ENCODE measurements around the gene GCAT.

The GCAT gene

GRCh38 chr22:37807410-37808293 is at the start of gene GCAT:
Gene GCAT, plus strand, starts transcription at chr22:37807934. Its CDS starts 34 bp downstream, at chr22:37807968.
- DNase-seq: peak; percentile 90 to 91

- DNase-seq: no peak
These were observed 49.0 kb upstream of the GCAT start for GRCh38 chr22:37758694-37759093.

DNA sequence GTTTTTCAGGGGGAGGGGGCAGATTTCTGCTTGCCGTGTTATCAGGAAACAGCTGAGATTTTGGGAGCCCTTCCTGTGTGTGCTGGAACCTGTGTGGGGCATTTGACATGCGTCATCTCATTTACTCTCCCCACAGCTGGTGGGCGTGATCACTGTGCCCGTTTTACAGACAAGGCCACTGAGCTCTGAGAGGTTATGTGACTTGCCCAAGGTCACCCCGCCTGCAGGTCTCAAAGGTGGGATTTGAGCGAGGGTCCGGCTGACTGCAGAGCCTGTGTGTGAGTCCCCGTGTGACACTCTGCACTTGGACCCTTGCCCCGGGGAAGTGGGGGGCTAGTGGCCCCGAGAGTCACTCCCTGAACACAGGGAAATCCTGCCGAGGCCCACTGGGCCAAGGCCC is 48.5 kb upstream of the GCAT start:
- DNase-seq: no peak

DNA sequence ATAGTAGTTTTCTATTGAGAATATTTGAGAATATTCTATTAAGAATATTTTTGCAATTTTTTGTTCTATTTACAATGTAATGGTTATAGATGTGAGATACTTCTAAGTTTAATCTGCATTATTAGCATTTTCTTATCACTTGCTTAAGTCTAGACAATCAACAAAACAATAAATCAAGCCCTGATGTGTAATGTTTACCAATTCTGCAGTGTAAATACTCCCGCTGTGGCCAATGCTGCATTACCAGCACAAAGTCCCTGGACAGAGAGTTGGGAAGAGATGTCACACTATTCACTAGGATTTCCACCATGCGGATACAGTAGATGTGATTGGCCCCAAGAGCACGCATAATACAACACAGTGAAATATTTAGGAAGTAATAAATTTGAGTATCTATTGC is 47.6 kb upstream of the GCAT start:
- DNase-seq: no peak

GRCh38 chr22:37762389-37762836 is 45.3 kb upstream of the GCAT start:
- no peak for DNase-seq

- no peak for DNase-seq
These were observed 44.7 kb upstream of the GCAT start for GRCh38 chr22:37763012-37763411.

DNA sequence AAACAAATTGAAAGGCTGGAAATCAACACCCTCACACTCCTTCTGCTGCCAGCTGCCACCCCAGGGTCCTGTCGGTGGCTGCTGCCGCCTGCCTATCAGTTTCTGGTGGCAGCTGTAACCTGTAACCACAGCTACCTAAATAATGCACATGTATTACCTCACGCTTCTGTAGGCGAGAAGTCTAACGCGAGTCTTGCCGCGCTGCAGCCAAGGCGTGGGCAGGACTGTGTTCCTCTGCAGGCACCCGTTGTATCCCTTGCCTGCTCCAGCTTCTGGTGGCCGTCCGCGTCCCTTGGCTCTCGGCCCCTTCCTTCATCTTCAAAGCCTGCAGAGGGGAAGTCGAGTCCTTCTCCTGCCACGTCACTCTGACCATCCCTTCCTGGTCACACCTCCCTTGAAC is 44.1 kb upstream of the GCAT start:
- no peak for DNase-seq

GRCh38 chr22:37764622-37765021 is 43.1 kb upstream of the GCAT start:
- no peak for DNase-seq

GRCh38 chr22:37765498-37765897 is 42.2 kb upstream of the GCAT start:
- no peak for DNase-seq

DNA sequence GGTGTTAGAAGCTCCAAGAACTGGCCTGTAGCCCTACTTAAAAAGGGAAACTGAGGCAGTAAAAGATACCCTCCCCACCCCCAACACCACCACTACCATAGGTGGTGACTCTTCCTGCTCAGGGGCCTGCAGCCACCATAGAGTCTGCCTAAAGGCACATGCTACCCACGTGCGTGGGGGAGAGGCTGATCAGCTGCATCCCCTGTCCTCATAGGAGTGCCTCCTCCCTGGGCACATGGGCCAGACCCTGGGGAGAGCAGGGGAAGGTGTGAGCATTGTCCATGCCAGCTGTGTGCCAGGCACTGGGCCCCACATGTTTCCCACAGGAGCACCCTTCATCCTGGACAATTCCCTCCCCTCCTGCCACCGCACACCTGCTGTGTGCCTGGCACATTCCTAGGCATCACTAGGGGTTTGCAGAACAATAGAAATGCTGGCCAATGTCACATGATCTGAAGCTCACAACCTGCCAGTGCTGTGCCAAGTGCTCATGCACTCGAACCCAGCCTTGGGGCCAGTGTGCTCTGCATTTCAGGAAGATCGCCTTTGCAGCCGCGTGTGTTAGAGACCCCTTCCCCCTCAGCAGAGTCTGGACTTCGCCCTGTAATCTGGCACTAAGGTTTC is 41.7 kb upstream of the GCAT start:
- DNase-seq: no peak

DNA sequence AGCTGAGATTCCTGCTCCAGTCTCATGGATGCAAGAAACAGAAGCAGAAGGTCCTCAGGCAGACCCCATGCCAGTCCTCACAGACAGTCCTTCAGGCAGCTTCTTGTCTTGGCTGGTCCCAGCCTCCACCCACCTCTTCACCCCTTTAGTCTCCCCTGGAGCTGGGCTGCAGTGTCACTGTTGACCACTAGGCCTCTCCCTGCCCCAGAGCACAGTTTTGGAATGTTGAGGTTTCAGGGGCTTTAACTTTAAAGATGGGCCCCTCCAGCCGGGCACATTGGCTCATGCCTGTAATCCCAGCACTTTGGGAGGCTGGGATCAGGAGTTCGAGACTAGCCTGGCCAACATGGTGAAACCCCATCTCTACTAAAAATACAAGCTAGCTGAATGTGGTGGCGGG is 39.5 kb upstream of the GCAT start:
- no peak for DNase-seq

GRCh38 chr22:37769056-37769455 is 38.7 kb upstream of the GCAT start:
- no peak for DNase-seq

GRCh38 chr22:37771081-37771480 is 36.7 kb upstream of the GCAT start:
- DNase-seq: no peak

- DNase-seq: no peak
These were observed 35.9 kb upstream of the GCAT start for GRCh38 chr22:37771702-37772427.

GRCh38 chr22:37774728-37775127 is 33.0 kb upstream of the GCAT start:
- no peak for DNase-seq

DNA sequence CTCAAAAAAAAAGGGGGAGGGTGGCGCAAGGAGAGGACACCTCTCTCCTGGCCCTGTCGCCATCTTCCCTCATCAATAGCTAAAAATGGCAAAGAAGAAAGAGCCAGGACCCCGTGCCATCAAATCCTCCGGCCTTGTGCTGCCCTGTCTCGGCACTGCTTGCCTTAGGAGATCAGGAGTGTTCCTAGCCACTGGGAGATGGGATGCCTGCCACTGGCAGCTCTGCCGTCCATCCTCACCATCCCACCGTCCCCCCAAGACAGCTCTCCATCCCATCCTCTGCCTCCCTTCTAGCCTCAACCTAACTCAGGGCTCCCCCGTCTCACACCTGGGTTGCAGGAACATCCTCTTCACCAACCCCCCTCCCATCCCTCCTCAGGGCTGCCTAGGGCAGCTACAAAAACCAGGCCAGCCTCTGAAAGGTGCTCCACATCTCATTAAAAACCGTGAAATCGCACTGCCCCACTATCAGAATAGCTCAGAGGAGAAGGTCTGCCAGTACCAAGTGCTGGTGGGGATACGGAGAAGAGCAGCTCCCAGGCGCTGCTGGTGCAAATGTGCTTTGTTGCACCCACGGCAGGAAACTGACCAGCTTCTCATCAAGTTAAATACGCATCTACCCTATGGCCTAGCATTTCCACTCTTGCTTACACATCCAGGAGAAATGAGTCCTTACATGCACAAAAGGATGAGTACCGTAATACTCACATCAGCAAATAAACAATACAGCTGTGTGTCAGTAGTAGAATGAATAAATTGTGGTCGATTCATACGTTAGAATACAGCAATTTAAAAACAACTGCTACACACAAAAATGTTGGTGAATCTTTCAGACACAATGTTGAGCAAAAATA is 31.7 kb upstream of the GCAT start:
- no peak for DNase-seq

GRCh38 chr22:37776639-37777005 is 31.1 kb upstream of the GCAT start:
- DNase-seq: no peak

DNA sequence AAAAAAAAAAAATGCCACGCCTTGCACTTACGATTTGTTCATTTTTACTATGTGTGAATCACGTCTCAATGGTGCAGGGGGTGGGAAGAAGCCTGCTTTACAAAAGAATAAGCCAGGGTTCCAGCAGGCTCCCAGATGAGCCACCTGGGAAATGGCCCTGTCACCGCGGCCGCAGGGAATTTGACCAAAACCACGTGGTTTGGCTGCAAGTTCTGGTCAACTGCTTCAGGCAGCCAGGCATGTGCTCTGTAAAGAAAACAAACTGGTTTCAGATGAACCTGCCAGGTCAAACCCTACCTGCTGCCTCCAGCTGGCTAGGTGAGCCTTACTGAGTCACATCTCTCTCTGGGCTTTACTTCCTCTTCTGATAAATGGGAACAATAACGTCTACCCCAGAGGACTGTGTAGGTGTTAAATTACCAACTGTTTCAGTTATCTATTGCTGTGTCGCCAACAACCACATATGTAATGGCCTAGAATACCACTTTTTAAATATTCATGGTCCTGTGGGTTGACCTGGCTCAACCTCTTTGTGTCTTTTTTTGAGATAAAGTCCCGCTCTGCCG is 30.5 kb upstream of the GCAT start:
- DNase-seq: no peak

- no peak for DNase-seq
These were observed 29.2 kb upstream of the GCAT start for GRCh38 chr22:37778370-37779009.

DNA sequence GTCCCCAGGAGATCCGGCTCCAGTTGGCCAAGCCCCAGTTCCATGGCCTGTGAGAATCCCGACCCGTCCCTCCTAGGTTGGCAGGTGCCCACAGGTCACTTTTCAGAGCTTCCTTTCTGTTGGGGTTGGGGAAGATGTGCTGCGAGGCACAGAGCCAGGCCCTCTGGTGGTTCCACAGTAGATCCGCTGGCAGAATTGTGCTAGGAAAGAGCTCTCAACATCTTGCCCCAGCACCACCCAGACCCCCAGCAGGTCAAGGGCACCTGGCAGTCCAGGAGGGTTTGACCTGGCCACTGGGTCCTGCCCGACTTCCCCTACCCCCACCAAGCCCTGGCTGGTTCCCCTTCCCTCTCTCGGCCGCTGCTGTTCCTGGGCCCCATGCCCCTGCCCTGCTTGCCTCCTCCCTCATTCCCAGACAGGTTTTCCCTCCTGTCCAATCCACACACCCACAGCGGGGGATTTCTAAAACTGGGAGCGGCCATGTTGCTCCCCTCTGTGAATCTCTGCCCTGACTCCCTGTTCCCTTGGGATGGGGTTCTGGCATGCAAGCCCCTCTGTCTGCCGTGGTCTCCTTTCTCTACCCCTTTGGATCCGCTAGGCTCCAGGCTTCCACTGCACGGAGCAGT is 26.2 kb upstream of the GCAT start:
- DNase-seq: no peak
